ENCODE data around the gene GPANK1. TPM values are rescaled to one million over a fixed set of nuclear protein-coding genes. Genes with fewer than 3 reads are reported as not detected.
A peak's percentile ranks its signal among the peaks of the same experiment; 100 is the strongest.

GPANK1 gene
- total RNA-seq, 1 experiment from 2014 or later = 26.8 TPM

- Histone ChIP-seq H2AK5ac (ENCODE audit: insufficient read length, low read length) (no peak within 1 kb of the TSS), H3K4me1 (ENCODE audit: insufficient read depth, low read length) (no peaks in the 10 kb centered on the region), H4K20me1 (ENCODE audit: control insufficient read depth, insufficient read depth, insufficient read length) (no peaks in the 10 kb centered on the region), H4K5ac (ENCODE audit: insufficient read length, low read depth, low read length) (no peak within 1 kb of the TSS), H3K23me2 (ENCODE audit: insufficient read length, low read depth, low read length, poor library complexity, severe bottlenecking) (peaks cover 18% of the 10 kb centered on the region), H3K27ac (ENCODE audit: insufficient read length, low read depth, low read length) (no peak within 1 kb of the TSS), H2BK20ac (ENCODE audit: low read depth, low read length, poor library complexity, severe bottlenecking) (no peak within 1 kb of the TSS), H3K4me2 (ENCODE audit: insufficient read depth, insufficient read length, low read length) (peak within 1 kb of the TSS; percentile 92), H4K8ac (replicated peaks; ENCODE audit: insufficient read length, low read depth, low read length) (no peak within 1 kb of the TSS), H2AFZ (ENCODE audit: low read length) (no peak within 1 kb of the TSS), H3K79me1 (ENCODE audit: insufficient read depth, low read depth, low read length, poor library complexity, severe bottlenecking) (no peaks in the 10 kb centered on the region), H3K79me2 (ENCODE audit: insufficient read depth, low read length) (no peaks in the 10 kb centered on the region), H3K4ac (ENCODE audit: low read depth, low read length) (no peak within 1 kb of the TSS), H3K9me3 (ENCODE audit: control insufficient read depth, low read depth, low read length) (no peaks in the 10 kb centered on the region), H3K56ac (ENCODE audit: insufficient read length, low read depth, low read length) (no peak within 1 kb of the TSS), H3K27me3 (ENCODE audit: insufficient read depth, low read length) (no peaks in the 10 kb centered on the region; the same call in 1 of the 2 replicates), H2BK12ac (ENCODE audit: insufficient read length, low read depth, low read length) (no peak within 1 kb of the TSS), H2BK5ac (ENCODE audit: insufficient read length, low read length) (no peak within 1 kb of the TSS), H2BK120ac (ENCODE audit: low read depth, low read length, poor library complexity, severe bottlenecking) (no peak within 1 kb of the TSS), H3K18ac (ENCODE audit: insufficient read length, low read depth, low read length) (peak within 1 kb of the TSS; percentile 44), H3K23ac (ENCODE audit: insufficient read length, low read depth, low read length) (no peak within 1 kb of the TSS), H3T11ph (ENCODE audit: low read length) (no peak within 1 kb of the TSS), H2BK15ac (ENCODE audit: low read depth, low read length) (no peak within 1 kb of the TSS), H3K9ac (ENCODE audit: extremely low read depth, insufficient read length, low read length) (no peak within 1 kb of the TSS), H3K14ac (ENCODE audit: insufficient read depth, low read length) (peak within 1 kb of the TSS; percentile 26; the same call in 1 of the 2 replicates), H4K91ac (ENCODE audit: insufficient read length, low read depth, low read length) (no peak within 1 kb of the TSS)
- peak; percentile 78 for TF ChIP-seq CTCF (conservative IDR thresholded peaks at IDR 0.05)
- Mint-ChIP-seq H3K27ac (peak within 1 kb of the TSS in 1 of 3 experiments; percentile 57; a peak in 3 of 7 replicates), H3K4me3 (peak within 1 kb of the TSS; percentile 76 to 89), H3K9me3 (no peaks in the 10 kb centered on the region; a peak in 3 of 5 replicates), H3K27me3 (ENCODE audit: low read depth) (peaks cover 29% of the 10 kb centered on the region), H3K36me3 (ENCODE audit: insufficient read depth in 1 of 3, low read depth in 3 of 3) (peaks cover 0 to 1% (median 0%) of the 10 kb centered on the region in 3 experiments; a peak in 3 of 7 replicates), H3K4me1 (peaks cover 20 to 25% of the 10 kb centered on the region in 2 experiments)
- WGBS (ENCODE audit: extremely low coverage, insufficient read length, low lambda C conversion rate) = no CpG with 5 or more reads among the region's 17 CpGs
- peak; percentile 78 for DNase-seq
These were observed 15.7 kb upstream of the GPANK1 start, which contains the start of gene LY6G5C for GRCh38 chr6:31680226-31681134. Gene LY6G5C, minus strand, starts transcription at chr6:31681067. Its CDS starts 694 bp downstream, at chr6:31680373.
